Thoracic aorta (tissue), 2 donors: ENCODE measurements around the gene BICDL2. TPM values are rescaled to one million over a fixed set of nuclear protein-coding genes. Genes with fewer than 3 reads are reported as not detected.
A peak's percentile ranks its signal among the peaks of the same experiment; 100 is the strongest.

Experiments
- ATAC-seq: fragments of 150-250 bp; one replicate; pipeline ENCODE4 v1.8.0; 2017; ENCODE audit warnings: low read depth; ENCODE audit not compliant: insufficient number of reproducible peaks, low FRiP score
- DNase-seq: peaks from one replicate; pipeline ENCODE4 v3.0.0-alpha.2; 2020; ENCODE audit warnings: low spot score
- H3K27ac ChIP-seq, 2 donors: fragments of 200-600 bp; sonication (generic); 1 replicate in 1 of 2; 2 replicates in 1 of 2; pipeline ENCODE4 v1.5.1; 2016; ENCODE audit warnings: mild to moderate bottlenecking in 2 of 2, moderate library complexity in 2 of 2
- H3K27me3 ChIP-seq: fragments of 200-600 bp; sonication (generic); replicated peaks from 2 replicates; pipeline ENCODE4 v1.6.0; 2016; ENCODE audit warnings: mild to moderate bottlenecking; ENCODE audit not compliant: insufficient read depth
- H3K36me3 ChIP-seq: fragments of 200-600 bp; sonication (generic); one replicate; pipeline ENCODE4 v1.5.1; 2016
- H3K4me1 ChIP-seq, 2 donors: fragments of 200-600 bp; sonication (generic); 1 replicate in 1 of 2; 2 replicates in 1 of 2; pipeline versions ENCODE4 v1.5.1 to v1.6.0; 2016; ENCODE audit warnings: low read depth in 2 of 2, mild to moderate bottlenecking in 1 of 2; ENCODE audit not compliant: control insufficient read depth in 1 of 2
- H3K4me3 ChIP-seq: fragments of 200-600 bp; sonication (generic); 2 replicates; pipeline ENCODE4 v1.5.1; 2016; ENCODE audit warnings: mild to moderate bottlenecking
- H3K9me3 ChIP-seq: fragments of 200-600 bp; sonication (generic); 2 replicates; pipeline ENCODE4 v1.5.1; 2016
- total RNA-seq, 2 donors: library from RNA; depleted of rRNA; stranded (reverse); fragments of >200 nt; gene quantifications; one replicate each; pipeline versions ENCODE4 v1.1.0 to v1.2.3, GENCODE V29; 2016
- TF ChIP-seq, protein P1 (sequence below): fragments of 200-600 bp; sonication (generic); IDR thresholded peaks from one replicate; pipeline ENCODE4 v1.5.1; 2019; ENCODE audit warnings: antibody characterized with exemption

BICDL2 gene
- total RNA-seq, 2 donors from 2014 or later = 1.1 TPM; not detected in 1

GRCh38 chr16:3007059-3007956 is 29.4 kb downstream of the BICDL2 start:
- no peak for ATAC-seq
- no peak for DNase-seq
- Histone ChIP-seq H3K4me3 (no peak overlapping the region), H3K4me1 (peaks cover 0 to 2% of the 10 kb centered on the region in 2 donors), H3K9me3 (no peaks in the 10 kb centered on the region), H3K27ac (no peak overlapping the region), H3K36me3 (no peaks in the 10 kb centered on the region), H3K27me3 (peaks cover 15% of the 10 kb centered on the region)
- TF ChIP-seq, protein P1, sequence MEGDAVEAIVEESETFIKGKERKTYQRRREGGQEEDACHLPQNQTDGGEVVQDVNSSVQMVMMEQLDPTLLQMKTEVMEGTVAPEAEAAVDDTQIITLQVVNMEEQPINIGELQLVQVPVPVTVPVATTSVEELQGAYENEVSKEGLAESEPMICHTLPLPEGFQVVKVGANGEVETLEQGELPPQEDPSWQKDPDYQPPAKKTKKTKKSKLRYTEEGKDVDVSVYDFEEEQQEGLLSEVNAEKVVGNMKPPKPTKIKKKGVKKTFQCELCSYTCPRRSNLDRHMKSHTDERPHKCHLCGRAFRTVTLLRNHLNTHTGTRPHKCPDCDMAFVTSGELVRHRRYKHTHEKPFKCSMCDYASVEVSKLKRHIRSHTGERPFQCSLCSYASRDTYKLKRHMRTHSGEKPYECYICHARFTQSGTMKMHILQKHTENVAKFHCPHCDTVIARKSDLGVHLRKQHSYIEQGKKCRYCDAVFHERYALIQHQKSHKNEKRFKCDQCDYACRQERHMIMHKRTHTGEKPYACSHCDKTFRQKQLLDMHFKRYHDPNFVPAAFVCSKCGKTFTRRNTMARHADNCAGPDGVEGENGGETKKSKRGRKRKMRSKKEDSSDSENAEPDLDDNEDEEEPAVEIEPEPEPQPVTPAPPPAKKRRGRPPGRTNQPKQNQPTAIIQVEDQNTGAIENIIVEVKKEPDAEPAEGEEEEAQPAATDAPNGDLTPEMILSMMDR = no peak

DNA sequence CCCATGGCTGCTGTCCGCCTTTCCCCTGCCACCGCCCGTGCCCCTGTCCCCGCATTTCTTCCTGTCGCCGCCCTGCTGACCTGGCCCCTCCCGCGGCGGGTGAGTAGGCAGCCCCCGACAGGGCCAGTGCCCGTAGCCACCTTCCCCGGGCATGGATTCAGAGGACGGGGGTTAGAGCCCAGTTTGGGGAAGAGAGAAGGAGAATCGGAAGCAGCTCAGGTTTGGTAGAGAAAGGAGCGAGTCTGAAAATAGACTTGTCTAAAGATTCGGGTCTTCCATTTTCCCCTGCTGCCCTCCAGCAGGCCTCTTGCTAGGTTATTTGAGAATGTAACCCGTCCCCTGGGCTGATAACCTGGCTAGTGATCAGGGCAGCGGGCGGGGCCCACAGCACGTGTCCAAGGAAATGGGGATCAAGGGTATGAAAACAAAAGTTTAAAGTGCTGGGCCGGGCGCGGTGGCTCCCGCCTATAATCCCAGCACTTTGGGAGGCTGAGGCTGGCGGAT is 31.9 kb downstream of the BICDL2 start:
- no peak overlapping the region for H3K27ac ChIP-seq
- no peak for ATAC-seq
- H3K27me3 ChIP-seq = peaks cover 15% of the 10 kb centered on the region
- peak overlapping the region; percentile 58 for H3K4me3 ChIP-seq
- H3K36me3 ChIP-seq = no peaks in the 10 kb centered on the region
- H3K9me3 ChIP-seq = no peaks in the 10 kb centered on the region
- TF ChIP-seq, protein P1 = no peak
- H3K4me1 ChIP-seq = peaks cover 0 to 2% of the 10 kb centered on the region in 2 donors
- no peak for DNase-seq

DNA sequence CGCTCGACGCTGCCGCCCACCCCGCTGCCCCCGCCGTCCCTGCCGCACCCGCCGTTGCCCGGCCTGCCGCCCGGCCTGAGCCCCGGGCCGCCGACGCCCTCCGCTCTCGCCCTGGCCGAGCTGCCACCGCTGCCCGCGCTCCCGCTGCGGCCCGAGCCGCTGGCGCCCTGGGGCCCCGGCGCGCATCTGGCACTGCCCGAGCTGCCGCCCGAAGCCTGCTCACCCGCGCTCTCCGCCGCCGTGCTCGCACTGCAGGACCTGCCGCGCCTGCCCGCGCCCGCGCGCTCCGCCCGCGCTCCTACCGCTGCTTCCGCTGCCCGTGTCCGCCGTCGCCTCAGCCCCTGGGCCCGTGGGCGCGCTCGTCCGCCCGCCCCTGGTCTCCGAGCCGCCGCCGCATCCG is 32.4 kb downstream of the BICDL2 start:
- H3K36me3 ChIP-seq = no peaks in the 10 kb centered on the region
- TF ChIP-seq, protein P1 = no peak
- DNase-seq (no peak), ATAC-seq (peak; percentile 5)
- no peak overlapping the region for H3K27ac ChIP-seq
- H3K4me3 ChIP-seq = no peak overlapping the region
- H3K27me3 ChIP-seq = peaks cover 12% of the 10 kb centered on the region
- H3K4me1 ChIP-seq = peaks cover 0 to 2% of the 10 kb centered on the region in 2 donors
- no peaks in the 10 kb centered on the region for H3K9me3 ChIP-seq

- no peak overlapping the region for H3K27ac ChIP-seq
These were observed 33.0 kb downstream of the BICDL2 start for GRCh38 chr16:3003582-3004270.

More at GRCh38 chr16:3003582-3004270, 33.0 kb downstream of the BICDL2 start:
- Histone ChIP-seq H3K36me3 (no peaks in the 10 kb centered on the region), H3K27me3 (peaks cover 6% of the 10 kb centered on the region), H3K4me3 (no peak overlapping the region), H3K9me3 (no peaks in the 10 kb centered on the region), H3K4me1 (peaks cover 0 to 2% of the 10 kb centered on the region in 2 donors)
- peak; percentile 92 for ATAC-seq
- peak; percentile 83 for DNase-seq
- TF ChIP-seq, protein P1 = peak; percentile 29
